ENCODE results near the gene KPNA3.

Gene KPNA3

DNA sequence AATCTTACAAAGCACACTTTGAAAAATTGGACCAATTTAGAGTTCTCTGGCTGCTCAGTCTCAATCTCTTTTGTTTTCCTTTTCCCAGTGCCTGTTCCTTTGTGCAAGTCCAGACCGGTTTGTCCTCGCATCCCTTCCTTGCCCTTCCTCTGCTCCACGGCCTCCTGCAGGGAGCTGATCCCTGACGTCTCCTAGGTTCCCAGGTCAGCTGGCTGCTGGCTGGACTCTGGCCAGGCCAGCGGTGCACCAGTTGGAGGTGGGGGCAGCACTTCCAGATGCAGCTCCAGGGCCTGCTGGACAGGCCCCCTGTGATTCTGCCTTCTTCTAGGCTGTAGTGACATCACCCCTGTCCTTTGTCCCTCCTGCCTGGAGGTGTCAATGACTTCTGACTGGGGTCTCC lies 44.0 kb upstream of the KPNA3 start:
- in situ Hi-C loops (cut with HindIII; ENCODE audit: low pct_ligation_motif_present, low sequenced_read_pairs): no loop called here
- DNase-seq: no peak
- TF ChIP-seq, protein P1, sequence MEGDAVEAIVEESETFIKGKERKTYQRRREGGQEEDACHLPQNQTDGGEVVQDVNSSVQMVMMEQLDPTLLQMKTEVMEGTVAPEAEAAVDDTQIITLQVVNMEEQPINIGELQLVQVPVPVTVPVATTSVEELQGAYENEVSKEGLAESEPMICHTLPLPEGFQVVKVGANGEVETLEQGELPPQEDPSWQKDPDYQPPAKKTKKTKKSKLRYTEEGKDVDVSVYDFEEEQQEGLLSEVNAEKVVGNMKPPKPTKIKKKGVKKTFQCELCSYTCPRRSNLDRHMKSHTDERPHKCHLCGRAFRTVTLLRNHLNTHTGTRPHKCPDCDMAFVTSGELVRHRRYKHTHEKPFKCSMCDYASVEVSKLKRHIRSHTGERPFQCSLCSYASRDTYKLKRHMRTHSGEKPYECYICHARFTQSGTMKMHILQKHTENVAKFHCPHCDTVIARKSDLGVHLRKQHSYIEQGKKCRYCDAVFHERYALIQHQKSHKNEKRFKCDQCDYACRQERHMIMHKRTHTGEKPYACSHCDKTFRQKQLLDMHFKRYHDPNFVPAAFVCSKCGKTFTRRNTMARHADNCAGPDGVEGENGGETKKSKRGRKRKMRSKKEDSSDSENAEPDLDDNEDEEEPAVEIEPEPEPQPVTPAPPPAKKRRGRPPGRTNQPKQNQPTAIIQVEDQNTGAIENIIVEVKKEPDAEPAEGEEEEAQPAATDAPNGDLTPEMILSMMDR (IDR thresholded peaks at IDR 0.05; ENCODE audit: low read depth, low read length, missing control alignments): no peak
- Histone ChIP-seq H3K4me3 (ENCODE audit: low read depth, low read length) (no peak overlapping the region), H3K27me3 (replicated peaks) (no peaks in the 10 kb centered on the region), H3K36me3 (replicated peaks) (no peaks in the 10 kb centered on the region), H3K27ac (no peak overlapping the region)

DNA sequence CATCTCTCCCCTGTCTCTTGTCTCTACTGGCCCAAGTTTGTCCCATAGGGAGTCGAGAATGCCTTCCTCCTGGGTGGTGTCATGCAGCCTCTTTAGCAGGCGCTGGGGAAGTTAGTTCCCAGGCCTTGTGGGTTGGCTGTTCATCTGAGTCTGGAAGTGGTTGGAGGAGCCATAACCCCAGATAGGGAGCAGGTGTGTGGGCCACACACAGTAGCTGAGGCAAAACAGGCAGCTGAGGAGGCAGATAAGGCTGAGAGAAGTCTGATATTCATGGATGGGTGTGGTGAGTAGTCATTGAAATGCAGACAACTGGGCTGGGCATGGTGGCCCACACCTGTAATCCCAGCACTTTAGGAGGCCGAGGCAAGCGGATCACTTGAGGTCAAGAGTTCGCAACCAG lies 40.9 kb upstream of the KPNA3 start:
- no peak for DNase-seq
- in situ Hi-C loops (cut with HindIII; ENCODE audit: low pct_ligation_motif_present, low sequenced_read_pairs): no loop called here
- Histone ChIP-seq H3K27me3 (replicated peaks) (no peaks in the 10 kb centered on the region), H3K36me3 (replicated peaks) (no peaks in the 10 kb centered on the region), H3K27ac (no peak overlapping the region), H3K4me3 (ENCODE audit: low read depth, low read length) (no peak overlapping the region)
- TF ChIP-seq, protein P1 (IDR thresholded peaks at IDR 0.05; ENCODE audit: low read depth, low read length, missing control alignments): no peak

DNA sequence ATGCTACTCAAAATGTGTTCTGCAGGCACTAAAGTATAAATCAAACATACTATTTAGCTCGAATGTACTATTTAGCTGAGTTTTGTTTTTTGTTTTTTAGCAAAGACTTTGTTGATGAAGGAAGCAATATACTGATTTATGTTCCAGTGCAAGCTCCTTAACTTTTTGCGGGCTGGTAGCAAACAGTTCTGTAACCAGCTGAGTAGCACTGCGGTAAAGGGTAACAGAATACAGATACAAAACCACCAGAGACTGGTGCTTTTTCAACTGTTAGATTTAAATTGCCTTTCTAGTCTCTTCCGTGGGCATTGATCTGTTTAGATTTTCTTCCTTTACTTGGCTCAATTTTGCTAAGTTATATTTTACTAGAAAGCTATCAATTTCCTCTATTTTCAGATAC lies 39.0 kb upstream of the KPNA3 start:
- Histone ChIP-seq H3K36me3 (replicated peaks) (no peaks in the 10 kb centered on the region), H3K27ac (no peak overlapping the region), H3K27me3 (replicated peaks) (no peaks in the 10 kb centered on the region), H3K4me3 (ENCODE audit: low read depth, low read length) (no peak overlapping the region)
- in situ Hi-C loops (cut with HindIII; ENCODE audit: low pct_ligation_motif_present, low sequenced_read_pairs): no loop called here
- TF ChIP-seq, protein P1 (IDR thresholded peaks at IDR 0.05; ENCODE audit: low read depth, low read length, missing control alignments): no peak
- DNase-seq: no peak

DNA sequence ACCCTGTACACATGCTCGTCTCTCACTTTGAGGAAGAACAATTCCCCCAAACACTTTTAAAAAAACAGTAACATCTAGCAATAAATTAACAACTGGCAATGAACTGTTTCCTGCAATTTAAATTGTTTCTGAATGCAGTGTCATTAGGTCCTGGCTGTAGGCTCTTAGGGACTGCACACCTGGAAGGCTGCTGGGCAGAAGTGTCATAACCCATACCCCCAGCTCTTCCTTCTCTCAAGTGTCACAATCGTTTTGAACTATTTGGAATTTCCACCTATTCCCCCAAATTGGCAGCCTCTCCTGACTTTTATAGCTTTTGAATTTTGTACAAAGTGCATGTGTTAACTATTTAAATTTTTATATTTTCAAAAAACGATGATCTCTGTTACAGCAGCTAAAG lies 38.2 kb upstream of the KPNA3 start:
- in situ Hi-C loops (cut with HindIII; ENCODE audit: low pct_ligation_motif_present, low sequenced_read_pairs): no loop called here
- TF ChIP-seq, protein P1 (IDR thresholded peaks at IDR 0.05; ENCODE audit: low read depth, low read length, missing control alignments): no peak

DNA sequence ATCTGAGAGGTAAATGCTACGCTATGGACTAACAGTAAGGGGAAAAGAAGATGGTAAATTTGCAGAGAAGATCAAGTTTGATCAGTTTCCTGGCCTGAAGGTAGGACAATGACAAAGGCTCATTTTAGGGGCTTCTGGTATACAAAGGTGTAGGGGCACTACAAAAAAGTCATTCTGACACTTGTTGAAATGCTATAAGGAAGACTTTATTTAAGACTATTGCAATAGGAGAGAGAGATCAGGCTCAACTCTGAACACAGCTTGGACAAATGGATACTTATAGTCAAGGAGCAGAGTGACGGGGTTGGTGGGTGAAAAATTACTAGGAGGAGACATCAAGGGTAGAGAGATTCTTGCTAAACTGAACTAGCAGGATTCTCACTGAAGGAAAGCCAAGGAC lies 37.2 kb upstream of the KPNA3 start:
- in situ Hi-C loops (cut with HindIII; ENCODE audit: low pct_ligation_motif_present, low sequenced_read_pairs): no loop called here
- H3K27ac ChIP-seq: no peak overlapping the region

More for the DNA sequence above, 38.2 kb upstream of the KPNA3 start:
- DNase-seq: no peak
- H3K27ac ChIP-seq: no peak overlapping the region
- H3K36me3 ChIP-seq (replicated peaks): no peaks in the 10 kb centered on the region
- H3K4me3 ChIP-seq (ENCODE audit: low read depth, low read length): no peak overlapping the region
- no peaks in the 10 kb centered on the region for H3K27me3 ChIP-seq (replicated peaks)

DNA sequence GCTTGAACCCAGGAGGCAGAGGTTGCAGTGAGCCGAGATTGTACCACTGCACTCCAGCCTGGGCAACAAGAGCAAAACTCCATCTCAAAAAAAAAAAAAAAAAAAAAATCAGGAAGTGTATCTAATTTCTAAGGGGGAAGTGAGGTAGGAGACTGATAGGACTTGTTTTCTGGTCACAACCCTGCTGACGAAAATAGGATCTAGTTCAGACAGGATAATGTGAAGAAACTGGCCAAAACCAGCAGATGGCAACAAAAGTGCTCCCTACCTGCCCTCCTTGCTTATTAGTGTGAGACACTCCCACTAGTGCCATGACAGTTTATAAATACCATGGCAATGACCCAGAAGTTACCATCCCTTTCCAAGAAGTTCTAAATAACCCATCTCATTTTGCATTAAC lies 36.0 kb upstream of the KPNA3 start:
- in situ Hi-C loops (cut with HindIII; ENCODE audit: low pct_ligation_motif_present, low sequenced_read_pairs): no loop called here
- no peak for DNase-seq
- H3K27me3 ChIP-seq (replicated peaks): no peaks in the 10 kb centered on the region
- no peak overlapping the region for H3K4me3 ChIP-seq (ENCODE audit: low read depth, low read length)
- no peak overlapping the region for H3K27ac ChIP-seq
- TF ChIP-seq, protein P1 (IDR thresholded peaks at IDR 0.05; ENCODE audit: low read depth, low read length, missing control alignments): no peak
- H3K36me3 ChIP-seq (replicated peaks): no peaks in the 10 kb centered on the region

More for the DNA sequence above, 37.2 kb upstream of the KPNA3 start:
- TF ChIP-seq, protein P1 (IDR thresholded peaks at IDR 0.05; ENCODE audit: low read depth, low read length, missing control alignments): no peak
- Histone ChIP-seq H3K4me3 (ENCODE audit: low read depth, low read length) (no peak overlapping the region), H3K36me3 (replicated peaks) (no peaks in the 10 kb centered on the region), H3K27me3 (replicated peaks) (no peaks in the 10 kb centered on the region)
- DNase-seq: no peak
